GM23248 (cell line): ENCODE measurements around the gene GPATCH8.

Experiments used
- EZH2 ChIP-seq: fragments of 200-600 bp; sonication (generic); IDR thresholded peaks from 2 replicates; pipeline ENCODE4 v1.6.1; 2018; ENCODE audit warnings: antibody characterized with exemption, mild to moderate bottlenecking; ENCODE audit not compliant: insufficient read depth, poor library complexity, severe bottlenecking
- EZH2phosphoT487 ChIP-seq: fragments of 200-600 bp; sonication (generic); IDR thresholded peaks from 2 replicates; pipeline ENCODE4 v1.6.1; 2018; ENCODE audit warnings: antibody characterized with exemption, moderate library complexity, mild to moderate bottlenecking, low read depth; ENCODE audit not compliant: insufficient read depth

GRCh38 chr17:44354582-44355561 is 148.3 kb downstream of the GPATCH8 start:
- TF ChIP-seq EZH2phosphoT487: no peak
- no peak for TF ChIP-seq EZH2
